GM21576 (cell line): ENCODE results near the gene CPLANE2.
"Not testable (repeated sequence)": the region's sequence is repeated elsewhere in the genome, so short reads cannot be mapped to it uniquely, and the experiment has no call there.

Source experiments
- ATAC-seq: cut with Tn5 transposase; IDR thresholded peaks from one replicate; pipeline ENCODE4 v1.9.1; 2021; ENCODE audit warnings: mild to moderate bottlenecking, moderate library complexity; ENCODE audit not compliant: unreplicated experiment

The CPLANE2 gene

DNA sequence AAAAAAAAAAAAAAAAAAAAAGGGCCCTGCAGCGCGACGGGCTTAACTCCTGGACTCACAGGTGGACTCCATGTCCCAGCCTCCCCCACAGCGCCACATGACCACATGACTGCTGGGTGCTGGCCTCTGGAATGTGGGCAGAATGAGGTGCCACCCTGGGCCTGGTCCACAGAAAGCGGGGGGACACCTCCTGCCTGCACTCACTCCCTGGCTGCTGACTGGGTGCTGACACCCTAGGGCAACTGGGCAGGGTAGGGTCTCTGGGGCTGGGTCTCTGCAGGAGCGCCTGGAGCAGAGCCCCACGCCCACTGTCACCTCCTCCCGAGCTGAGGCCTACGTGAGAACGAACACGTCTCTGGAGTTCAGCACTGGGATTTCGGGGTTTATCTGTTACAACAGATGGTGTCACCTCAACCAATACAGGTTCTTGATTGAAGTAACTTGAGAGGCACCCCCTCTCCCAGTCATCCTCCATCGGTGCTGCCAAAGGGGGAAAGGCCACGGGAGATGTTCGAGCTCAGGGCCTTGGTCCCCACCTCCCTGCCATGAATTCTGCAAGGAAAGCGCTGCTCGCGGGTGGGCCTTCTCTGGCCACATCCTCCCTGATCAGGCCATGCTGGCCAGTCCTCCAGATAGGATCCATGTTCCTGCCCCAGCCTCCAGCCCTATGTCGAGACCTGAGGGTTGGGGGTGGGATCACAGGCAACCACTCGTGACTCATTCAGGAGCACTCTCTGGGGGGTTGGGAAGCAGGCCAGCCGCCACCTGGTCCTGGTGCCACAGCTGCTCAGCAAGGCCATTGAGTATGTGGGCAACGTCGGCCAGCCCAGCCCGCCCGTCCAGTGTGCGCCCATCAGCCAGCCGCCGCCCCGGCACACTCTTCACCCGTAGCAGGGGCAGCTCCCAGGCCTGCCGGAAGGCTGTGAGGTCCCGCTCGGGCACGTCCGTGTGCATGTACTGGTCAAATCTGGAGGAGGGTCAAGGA is 5.4 kb downstream of the CPLANE2 start:
- ATAC-seq = no peak

DNA sequence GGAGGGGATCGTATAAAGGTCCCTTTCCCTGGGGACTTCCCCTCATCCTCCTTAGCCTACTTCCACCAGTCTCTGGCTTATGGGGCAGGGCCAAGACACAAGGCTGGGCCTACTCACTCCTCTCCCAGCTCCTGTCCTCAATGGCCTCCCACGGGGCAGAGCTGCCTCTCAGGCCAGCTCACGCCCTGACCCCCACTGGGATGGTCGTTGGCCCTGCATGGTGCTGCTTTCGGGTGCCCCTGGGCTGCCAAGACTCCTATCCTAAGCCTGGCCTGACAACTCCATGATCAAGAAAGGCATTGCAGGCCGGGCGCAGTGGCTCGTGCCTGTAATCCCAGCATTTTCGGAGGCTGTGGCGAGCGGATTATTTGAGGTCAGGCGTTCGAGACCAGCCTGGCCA is 6.2 kb downstream of the CPLANE2 start:
- ATAC-seq = no peak

DNA sequence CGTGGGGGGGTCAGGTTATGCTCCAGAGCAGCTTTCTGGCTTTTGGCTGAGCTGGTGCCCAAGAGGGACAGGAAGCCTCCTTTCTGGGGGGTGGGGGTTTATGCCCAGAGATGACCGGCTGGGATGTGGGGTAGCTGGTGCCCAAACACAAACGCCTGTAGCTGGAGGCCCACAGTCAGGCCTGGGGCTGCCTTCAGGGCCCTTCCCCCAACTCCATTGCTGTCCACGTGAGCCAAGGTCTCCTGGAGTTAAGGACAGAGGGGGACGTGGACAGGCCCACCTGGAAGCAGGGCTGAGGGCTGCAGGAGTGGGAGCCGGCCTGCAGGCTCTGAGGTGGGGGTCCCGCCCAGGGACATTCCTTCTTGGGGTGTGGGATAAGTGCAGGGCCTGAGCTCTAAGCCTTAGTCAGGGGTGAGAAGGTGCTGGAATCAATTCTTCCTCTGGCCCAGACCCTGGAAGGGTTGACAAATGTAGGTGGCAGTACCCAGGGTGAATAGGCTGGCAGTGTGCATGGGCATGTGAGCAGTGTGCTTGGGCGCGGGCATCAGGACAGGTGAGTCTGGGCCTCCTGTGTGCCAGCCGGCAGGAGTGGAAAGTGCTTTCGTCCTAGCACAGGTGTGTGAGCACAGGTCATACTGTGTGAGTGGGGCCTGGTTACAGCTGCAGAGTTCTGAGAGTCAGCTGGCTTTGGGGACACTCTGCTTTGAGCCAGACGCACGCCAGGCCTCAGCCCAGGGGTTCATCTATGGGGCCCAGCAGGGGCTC is 6.8 kb downstream of the CPLANE2 start:
- ATAC-seq = no peak

DNA sequence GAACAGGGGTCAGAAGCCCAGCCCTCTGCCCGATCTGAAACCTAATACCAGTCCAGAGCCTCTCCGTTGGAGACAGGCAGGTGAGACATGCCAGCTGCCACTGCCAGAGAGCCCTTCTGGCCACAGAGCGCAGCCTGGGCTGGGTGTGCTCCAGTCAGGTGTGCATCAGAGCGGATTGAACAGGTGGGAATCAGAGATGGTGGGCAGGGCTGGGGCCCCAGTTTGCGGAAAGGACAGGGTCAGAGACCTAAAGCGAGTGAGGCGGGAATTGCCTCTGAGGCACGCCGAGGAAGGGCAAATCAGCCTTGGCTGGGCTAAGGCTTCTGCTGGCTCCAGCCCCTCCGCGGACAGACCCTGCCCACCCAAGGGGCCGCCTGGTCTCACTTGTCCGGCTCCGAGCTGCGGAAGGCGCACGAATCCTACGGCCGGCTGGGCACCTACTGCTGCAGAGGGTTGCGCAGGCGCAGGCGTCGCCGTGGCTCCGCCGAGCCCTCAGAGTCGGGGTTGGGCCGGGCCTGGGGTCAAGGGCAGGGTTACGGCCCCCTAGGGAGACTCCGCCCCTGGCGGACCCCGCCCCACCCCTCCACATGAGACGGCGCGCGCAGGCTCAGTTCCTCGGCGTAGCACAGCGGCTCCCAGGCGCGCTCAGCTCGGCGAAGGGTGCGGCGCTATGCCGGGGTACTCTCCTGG is 10.3 kb downstream of the CPLANE2 start:
- ATAC-seq = no peak

DNA sequence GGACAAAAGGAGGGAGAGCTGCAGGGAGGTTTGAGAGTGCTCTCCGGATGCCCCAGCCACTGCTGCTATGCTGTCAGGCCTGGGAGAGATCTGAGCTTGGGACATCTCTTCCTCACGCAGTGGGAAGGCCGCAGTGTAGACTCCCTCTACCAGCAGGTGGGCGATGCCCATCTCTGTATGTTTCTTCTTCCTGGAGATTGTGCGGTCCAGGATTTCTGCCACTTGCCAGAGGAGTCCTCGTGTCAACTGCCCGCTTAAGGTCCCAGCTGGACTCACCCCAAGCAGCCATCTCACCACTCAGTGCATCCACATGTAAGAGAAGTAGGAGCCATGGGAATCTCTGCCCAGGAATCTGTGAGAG is 10.9 kb downstream of the CPLANE2 start:
- no peak for ATAC-seq

DNA sequence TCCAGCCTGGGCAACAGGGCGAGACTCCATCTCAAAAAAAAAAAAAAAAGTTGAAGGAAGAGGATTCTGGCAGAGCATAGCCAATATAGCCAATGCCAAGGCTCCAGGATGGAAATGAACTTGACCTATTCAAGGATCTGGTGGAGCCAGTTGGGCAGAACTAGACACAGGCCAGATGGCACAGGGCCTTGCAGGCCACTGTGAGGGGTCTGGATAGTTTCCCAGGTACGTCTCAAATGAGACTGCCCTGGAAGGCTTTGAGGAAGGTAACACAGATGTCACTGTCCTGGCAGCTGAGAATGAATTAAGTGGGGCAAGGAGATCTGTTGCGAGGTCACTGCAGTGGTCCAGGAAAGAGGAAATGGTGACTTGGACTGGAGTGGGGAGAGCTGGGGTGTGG is 12.5 kb downstream of the CPLANE2 start:
- ATAC-seq = no peak

DNA sequence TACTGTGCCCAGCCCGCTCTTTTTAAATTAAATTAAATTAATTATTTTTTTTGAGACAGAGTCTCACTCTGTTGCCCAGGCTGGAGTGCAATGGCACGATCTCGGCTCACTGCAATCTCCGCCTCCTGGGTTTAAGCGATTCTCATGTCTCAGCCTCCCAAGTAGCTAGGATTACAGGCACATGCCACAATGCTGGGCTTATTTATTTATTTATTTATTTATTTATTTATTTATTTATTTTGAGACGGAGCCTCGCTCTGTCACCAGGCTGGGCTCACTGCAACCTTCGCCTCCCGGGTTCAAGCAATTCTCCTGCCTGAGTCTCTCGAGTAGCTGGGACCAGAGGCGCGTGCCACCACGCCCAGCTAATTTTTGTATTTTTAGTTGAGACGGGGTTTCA is 14.3 kb downstream of the CPLANE2 start:
- not testable (repeated sequence) for ATAC-seq

DNA sequence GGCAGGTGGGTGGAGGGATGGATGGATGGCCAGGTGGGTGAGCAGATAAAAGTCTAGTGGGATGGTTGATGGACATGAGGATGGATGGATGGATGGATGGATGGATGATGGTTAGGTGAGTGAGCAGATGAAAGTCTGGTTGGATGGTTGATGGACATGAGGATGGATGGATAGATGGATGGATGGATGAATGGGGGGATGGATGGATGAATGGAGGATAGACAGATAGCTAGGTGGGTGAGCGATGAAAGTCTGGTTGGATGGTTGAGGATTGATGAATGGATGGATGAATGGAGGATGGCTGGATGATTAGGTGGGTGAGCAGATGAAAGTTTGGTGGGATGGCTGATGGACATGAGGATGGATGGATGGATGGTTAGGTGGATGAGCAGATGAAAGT is 15.5 kb downstream of the CPLANE2 start:
- no peak for ATAC-seq

DNA sequence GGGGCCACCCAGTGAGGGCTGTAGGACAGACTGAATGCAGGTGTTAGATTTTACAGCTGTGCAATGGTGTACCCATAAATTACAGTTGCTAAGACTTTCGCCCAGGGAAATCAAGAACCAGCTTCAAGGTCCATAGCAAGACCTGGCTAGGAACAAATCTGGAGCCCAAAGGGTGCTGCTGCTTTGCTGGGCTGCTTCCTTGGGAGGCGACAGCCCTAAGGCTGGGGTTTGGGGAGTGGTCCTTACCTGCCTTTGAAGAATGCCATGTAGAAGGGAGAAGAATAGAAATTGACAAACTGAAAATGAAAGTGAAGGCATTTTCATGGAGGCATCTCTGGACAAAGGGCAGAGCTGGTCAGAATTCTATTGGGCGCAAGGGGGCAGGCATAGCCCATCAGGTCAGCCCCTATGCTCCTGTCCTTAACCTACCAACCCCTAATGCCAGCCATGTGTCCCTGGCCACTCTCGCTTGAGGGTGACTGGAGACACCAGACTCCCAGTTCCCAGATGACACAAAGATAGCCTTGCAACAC is 16.9 kb downstream of the CPLANE2 start:
- no peak for ATAC-seq

DNA sequence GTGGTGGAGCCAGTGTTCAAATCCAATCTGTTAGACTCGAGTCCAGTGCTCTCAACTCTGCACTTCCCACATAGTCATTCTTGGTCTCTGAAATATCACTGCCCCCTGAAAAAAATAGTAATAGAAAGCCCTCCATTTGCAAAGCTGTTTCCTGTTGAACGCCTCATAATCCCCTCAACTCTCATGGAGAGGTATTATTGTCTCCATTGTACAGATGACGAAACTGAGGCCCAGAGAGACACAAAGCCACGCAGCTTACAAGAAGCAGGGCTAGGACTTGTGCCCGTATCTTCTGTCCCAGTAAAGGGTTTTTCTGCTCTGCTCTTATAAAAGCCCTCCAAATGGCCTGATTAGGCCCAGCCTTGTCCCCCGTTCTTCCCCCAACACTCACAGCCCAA is 18.3 kb downstream of the CPLANE2 start:
- no peak for ATAC-seq

DNA sequence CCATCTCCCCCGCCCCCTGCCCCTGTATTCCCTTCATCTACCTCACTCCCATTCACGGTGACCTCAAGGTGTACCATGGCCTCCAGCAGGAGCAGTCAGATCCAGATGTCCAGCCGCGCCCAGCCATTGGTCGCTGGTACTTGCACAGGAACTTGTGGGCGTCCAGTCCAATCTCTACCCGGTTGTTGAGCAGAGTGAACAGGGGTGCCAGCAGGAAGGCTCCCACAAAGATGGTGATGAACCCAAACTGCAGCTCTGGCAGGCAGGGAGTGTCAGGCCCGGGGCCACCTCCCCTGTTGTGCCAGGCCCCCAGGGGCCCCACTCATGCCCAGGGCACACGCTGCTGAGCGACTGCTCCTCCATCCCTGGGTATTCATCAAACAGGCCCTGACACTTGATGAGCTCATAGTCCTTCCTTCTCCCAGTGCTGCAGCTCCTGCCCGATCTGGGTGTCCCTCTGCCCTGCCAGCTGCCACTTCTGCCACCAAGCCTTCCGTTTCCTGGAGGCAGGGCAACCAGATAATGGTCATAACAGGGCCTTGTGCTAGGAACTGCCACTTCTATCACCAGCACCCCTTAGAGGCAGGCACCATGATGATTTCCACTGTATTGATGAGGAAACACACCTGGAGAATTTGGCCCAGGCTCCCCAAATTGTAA is 18.8 kb downstream of the CPLANE2 start:
- ATAC-seq = no peak

DNA sequence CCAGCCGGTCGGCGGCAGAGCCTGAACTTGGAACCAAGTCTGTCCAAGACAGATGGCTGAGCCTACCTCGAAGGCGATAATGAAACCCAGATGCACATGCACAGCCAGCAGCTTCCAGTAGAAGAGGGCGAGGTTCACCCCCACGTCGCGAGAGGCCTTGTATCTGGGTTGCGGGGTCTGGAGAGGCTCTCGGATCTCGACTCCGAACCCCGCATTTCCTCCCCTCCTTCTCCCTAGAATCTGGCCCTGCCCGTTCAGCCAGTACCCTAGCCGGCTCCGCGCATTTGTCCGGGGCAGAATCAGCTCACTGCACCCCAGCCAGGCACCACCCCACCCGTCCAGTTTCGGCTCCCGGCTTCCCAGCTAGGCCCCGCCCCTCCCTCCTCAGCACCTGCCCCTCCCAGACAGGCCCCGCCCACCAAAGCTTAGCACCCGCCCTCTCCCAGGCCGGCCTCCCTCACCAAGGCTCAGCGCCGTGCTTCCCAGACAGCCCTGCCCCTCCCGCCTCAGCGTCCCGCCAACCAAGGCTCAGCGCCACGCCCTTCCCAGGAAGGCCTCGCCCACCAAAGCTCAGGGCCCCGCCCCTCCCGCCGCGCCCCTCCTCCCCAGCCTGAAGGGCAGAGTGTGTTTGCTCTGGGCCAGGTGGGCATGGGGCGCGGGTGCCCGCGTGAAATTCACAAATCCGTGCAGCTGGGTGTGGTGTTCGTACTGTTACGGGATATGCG is 19.8 kb downstream of the CPLANE2 start:
- ATAC-seq = peak; percentile 91

DNA sequence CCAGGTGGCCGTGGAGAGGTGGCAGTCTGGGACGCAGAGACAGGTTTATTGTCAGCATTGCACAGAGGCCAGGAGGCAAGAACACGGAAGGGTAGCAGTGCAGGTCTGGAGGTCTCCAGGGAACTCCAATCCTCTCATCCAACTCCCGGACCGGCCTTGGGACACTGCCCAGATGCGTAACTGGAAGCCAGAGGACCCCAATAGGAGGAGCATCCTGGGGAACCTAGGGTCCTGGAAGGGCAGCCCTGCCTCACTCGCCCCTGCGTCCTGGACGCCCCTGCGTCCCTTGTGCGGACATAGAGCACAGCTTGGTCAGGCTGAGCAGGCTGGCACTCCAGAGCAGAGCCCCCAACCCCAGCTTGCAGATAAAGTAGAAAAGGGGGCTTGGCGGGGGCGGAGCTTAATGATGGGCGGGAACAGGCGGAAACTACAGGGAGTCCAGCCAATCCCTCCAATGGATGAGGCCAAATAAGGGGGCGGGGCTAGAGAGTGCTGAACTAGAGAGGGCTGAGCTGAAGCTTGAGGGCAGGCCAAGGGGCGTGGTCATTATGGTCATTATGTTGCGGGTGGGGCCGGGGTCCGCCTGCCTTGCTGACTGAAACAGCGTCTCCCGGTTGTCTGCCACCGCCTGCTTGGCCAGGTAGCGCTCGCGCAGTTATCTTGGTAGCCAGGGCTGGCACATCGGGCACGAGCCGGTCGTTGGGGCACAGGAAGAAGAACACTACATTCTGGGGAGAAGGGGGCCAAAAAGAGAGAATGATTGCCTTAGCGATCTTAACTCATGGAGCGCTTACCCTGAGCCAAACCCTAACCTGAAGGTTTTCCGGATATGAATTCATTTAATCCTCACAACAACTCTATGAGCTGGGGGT is 20.9 kb downstream of the CPLANE2 start:
- ATAC-seq = no peak

DNA sequence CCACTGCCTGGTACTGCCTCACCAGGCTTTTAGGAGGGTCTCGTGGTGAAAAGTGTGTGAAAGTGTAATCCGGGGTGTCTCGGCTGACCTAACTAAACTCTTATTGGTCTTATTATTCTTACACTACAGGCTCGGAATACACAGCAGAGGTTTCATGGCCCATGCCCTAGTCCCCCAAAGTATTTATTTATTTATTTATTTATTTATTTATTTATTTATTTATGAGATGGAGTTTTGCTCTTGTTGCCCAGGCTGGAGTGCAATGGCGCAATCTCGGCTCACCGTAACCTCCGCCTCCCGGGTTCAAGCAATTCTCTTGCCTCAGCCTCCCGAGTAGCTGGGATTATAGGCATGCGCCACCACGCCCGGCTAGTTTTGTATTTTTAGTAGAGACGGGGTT is 21.7 kb downstream of the CPLANE2 start:
- ATAC-seq = not testable (repeated sequence)

DNA sequence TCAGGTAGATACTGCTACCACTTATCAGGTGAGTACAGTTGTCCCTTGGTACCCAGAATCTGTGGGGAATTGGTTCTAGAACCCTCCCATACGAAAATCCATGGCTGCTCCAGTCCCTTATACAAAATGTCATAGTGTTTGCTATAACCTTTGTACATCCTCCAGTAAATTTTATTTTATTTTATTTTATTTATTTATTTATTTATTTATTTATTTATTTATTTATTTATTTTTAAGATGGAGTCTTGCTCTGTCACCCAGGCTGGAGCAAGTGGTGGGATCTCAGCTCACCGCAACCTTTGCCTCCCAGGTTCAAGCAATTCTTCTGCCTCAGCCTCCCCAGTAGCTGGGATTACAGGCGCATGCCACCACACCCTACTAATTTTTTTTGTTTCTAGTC is 23.4 kb downstream of the CPLANE2 start:
- ATAC-seq = not testable (repeated sequence)

DNA sequence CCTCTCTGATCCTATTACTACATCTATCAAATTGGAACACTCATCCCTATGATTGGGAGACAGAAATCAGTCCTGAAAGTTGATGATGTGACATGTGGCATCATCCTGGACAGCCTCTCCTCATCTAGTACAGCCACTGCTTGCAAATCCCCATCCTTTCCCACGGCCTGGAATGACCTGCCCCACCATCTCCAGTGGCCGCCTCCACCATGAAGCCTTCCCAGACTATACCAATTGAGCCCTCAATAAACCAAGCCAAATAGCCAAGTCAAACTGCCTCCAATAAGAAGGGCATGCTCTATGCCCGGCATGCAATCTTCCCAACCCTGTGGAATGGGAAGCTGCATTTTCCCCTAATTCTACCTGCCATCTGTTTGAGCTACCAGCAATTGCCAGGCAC is 24.0 kb downstream of the CPLANE2 start:
- no peak for ATAC-seq

DNA sequence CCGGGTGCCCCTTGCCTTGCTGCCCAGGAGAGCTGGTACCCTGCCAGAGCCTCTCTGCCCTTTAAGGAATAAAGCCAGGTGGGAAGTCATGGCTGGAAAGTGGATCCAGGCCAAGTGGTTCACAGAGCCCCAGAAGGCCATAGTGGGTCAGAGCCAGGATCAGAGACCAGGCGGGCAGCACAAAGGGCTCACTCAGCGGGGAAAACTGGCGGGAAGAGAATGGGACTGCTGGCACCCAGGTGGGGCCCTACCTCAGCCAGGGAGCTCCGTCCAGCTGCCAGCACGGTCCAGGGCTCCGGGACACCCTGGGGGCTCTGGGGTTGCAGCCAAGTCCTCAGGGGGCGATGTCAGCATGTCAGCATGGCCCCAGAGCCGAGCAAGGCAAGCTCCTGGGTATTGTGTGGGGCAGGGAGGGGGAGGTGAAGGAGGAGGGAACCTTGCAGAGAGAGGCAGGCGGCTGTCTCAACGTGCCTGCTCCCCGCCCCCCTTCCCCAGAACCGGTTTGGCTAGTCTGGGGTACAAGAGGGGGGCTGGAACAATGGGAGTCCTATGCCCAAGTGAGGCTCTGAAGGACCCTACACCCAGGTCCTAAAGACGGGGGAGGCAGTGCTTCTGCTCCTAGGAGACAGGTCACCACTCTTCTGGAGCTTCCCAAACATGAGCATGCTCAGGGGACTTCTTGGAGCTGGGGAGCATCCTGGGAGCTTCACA is 24.6 kb downstream of the CPLANE2 start, which contains the start of gene ARHGEF19:
TSS of gene ARHGEF19 (minus strand) at position 402 of the 711 bp plus-strand sequence. CDS start 3,598 bp downstream, outside the sequence.
- ATAC-seq = no peak

DNA sequence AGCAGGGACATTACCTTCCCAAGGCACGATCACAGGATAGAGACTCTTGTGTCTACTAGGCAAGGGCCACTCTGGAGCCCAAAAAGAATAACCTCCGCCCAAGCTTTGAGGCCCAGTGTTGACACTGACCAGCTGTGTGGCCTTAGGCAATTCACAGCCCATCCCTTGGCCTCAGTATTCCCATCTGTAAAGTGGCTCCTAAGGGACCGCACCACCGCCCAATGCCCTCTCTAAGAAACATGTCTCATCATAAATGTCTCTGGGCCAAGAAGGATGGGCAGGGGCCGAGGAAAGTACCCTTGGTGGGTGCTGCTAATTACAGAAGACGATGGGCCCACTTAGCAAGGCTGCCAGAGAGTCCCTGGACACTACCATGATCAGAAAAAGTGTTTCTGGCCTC is 25.2 kb downstream of the CPLANE2 start:
- ATAC-seq = no peak
